Stimulated activated naive CD8-positive, alpha-beta T cell treated with anti-CD3 and anti-CD28 coated beads, Interleukin-15, Interleukin-2, amounts not matched to agents 100 U/mL and 50 U/mL, for 24 hours (primary cell): Measurements from ENCODE around the gene CXCL14.

Source experiments
- ATAC-seq: fragments of 150-1000 bp; cut with Tn5 transposase; one replicate; pipeline ENCODE4 v1.10.0; 2021
- DNase-seq: peaks from one replicate; pipeline ENCODE4 v3.0.0; 2021

CXCL14 gene

GRCh38 chr5:135596157-135596763 lies 17.5 kb upstream of the CXCL14 start:
- no peak for ATAC-seq

GRCh38 chr5:135594416-135594960 lies 15.7 kb upstream of the CXCL14 start:
- no peak for DNase-seq
- ATAC-seq: peak; percentile 7

More at GRCh38 chr5:135596157-135596763, 17.5 kb upstream of the CXCL14 start:
- no peak for DNase-seq

DNA sequence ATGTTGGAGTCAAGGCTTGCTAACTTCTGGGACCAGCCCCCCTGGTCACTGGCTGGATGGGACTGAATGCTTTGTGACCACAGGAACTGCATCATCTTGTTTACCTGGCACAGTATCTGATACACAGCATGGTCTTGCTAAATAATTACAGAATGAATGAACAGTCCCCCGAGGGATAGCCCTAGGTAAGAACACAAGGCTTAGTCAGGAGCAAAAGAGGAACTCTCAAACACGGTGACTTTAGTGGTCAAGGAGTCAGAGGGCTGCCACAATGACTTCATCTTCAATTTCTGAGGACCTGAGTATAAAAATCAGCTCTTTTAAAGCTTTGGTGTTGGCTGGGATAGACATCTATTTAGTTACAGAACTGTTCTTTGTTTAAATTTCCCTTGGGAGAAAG lies 15.1 kb upstream of the CXCL14 start:
- ATAC-seq (no peak), DNase-seq (no peak)

GRCh38 chr5:135593141-135593540 lies 14.3 kb upstream of the CXCL14 start:
- no peak for DNase-seq
- ATAC-seq: no peak

- DNase-seq (no peak), ATAC-seq (no peak)
Measured at GRCh38 chr5:135592312-135593045, 13.7 kb upstream of the CXCL14 start.

DNA sequence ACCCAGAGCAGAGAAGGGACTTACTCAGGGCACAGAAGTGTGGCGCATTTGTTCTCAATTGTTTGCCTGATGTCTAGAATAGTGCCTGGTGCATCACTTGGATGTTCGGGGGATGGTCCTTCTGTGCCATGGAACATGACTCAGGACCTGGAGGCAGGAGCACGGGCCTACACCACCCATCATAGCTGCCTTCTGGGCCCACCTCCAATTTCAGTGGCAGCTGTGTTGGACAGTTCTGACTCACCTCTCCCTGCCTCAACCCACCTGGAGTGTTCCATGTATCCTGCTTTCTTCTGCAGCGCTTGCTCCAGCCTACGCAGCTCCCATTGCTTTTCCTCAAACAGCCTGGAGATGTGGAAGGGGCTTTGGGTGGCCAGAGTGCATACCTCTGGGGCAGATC lies 12.5 kb upstream of the CXCL14 start:
- ATAC-seq (no peak), DNase-seq (no peak)

DNA sequence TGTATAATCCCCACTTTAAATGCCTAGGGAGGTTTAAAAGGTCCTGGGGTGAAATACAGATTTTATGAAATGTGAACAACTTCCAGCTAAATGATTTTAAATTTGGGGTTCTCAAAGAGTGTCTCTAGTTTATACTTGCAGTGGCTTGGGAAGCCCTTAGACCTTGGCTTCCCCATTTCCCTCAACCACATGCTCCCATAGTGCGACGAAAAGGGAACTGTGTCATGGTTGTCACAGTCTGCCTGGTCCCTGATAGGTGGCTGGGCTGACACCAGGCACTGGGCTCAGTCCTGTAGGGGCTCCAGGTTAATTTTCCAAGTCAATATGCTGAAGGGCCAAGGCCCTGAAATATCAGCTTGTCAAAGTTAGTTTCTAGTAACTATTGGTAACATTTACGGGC lies 10.4 kb upstream of the CXCL14 start:
- ATAC-seq: no peak
- no peak for DNase-seq

DNA sequence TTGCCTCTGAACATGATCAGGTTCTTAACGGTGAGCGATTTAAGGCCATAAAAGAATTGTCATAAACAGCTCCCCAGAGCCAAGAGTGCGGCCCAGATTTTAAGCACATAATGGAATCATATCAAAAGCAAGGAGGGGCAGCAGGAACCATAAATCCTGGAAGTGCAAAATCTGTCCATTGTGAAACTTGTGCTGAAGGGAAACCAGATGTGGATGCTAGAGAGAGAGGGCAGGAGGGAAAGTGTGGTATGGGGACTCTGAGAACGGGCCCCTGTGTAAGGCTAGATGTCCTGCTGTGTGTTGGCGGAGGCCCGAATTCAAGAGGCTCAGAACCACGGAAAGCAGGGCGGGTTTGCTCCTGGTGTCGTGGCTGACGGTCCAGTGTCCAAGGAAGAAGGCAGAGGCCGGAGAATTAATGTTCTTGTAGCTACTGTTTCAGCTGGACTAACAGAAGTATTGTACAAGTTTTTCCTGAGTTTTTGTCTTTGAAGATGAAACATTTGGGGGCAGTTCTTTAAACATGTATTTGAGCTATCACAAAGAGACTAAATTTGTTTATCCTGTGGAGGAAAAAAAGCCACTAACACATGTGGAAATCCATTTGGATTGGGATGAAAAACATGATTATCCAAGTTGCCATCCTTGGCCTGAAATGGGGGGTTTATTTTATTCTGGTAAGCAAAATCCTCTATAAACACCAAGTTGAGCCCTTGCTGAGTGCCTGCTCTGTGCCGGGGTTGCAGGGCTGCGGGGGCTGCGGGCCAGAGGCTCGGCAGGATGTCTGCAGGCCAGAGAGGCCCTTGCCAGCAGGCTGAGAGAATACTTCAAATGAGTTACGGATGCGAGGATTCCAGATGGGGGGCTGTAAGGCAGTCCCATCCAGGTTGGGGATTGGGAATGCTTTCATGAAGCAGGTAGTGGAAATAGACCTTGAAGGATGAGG lies 9.2 kb upstream of the CXCL14 start:
- DNase-seq: no peak
- ATAC-seq: no peak

- DNase-seq (no peak), ATAC-seq (no peak)
Measured at GRCh38 chr5:135584918-135585317, 6.1 kb upstream of the CXCL14 start.

GRCh38 chr5:135584276-135584675 lies 5.5 kb upstream of the CXCL14 start:
- ATAC-seq (no peak), DNase-seq (no peak)

DNA sequence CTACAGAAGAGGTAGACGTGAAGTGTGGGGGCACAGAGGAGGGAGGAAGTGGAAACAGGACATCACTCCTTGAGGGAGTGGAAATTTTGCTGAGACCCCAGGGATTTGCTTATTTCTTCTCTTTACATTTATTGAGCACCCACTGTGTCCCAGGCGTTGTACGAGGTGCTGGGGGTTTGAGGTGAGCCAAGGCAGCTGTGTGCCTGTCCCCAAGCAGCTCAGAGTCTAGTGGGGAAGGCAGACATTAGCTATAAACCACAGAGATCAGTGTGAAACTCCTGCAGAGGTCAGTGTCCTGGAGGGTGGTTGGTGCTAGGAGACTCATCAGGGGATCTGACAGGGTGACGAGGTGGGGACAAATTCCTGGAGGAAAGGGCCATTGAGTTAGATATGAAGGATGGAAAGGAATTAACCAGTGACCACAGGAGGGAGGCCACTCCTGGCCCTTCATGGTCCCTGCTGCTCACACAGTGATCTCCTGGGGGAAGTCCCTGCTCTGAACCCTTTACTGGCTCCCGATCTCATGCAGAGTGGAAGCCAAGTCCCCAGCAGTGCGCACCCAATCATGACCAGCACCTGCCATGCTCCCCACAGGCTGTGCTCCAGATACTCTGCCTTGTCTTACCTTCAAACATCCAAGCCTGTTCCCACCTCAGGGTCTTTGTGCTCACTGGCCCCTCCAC lies 3.4 kb upstream of the CXCL14 start:
- ATAC-seq (no peak), DNase-seq (no peak)

GRCh38 chr5:135578305-135578684 lies 496 bp downstream of the CXCL14 start:
- DNase-seq (no peak), ATAC-seq (no peak)

DNA sequence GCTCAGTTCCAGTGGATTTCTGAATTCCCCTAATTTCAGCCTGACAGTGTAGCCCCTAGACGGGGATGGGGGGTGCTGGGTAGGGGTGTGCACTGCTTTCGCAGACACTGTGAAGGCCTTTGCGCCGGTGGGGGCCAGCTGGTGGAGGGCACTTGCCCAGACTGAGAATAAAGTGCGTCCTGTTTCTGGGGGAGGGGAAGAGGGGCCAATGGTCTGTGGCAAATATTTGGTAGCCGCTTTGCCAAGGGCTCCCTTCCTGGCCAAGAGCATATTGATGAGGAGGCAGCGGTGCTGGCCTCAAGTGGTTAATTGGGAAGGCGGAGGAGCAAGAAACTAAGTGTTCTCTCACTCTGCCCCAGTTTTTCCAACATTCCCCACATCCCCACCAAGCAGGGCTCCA lies 1.4 kb downstream of the CXCL14 start:
- ATAC-seq: no peak
- no peak for DNase-seq

GRCh38 chr5:135576075-135576599 lies 2.7 kb downstream of the CXCL14 start:
- ATAC-seq (no peak), DNase-seq (no peak)

DNA sequence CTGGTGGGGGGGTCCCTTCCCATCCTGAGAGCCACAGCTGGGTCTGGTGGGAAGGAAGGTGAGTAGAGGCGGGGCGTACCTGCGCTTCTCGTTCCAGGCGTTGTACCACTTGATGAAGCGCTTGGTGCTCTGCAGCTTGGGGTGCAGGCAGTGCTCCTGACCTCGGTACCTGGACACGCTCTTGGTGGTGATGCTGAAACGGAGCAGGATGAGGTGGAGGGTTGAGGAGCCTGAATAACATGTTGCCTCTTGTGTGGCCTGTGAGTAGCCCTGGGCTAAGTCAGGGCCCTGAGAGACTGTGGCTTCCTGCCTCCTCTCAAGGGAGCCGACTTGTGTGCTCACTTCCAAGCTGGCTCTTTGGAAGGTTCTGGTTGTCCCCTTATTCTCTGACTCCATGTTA lies 4.3 kb downstream of the CXCL14 start:
- no peak for ATAC-seq
- DNase-seq: no peak

DNA sequence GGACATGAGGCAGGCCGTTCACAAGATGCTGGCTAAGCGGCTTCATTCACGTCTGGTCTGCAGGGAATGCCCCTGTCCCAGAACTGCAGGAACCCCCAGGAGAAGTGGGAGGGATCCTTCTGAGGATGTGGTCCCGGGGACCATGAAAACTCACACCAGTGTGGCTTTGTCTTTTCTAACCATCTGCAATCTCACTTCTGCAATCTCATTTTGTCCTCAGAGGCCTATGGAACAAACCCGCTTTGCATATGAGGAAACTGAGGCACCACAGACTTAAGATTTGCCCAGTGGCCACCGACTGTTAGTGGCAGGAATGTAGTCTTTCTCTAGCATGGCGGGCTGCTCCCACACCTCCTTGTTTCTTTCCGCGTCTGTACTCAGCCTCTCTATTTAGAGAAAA lies 6.9 kb downstream of the CXCL14 start:
- ATAC-seq: no peak
- no peak for DNase-seq

DNA sequence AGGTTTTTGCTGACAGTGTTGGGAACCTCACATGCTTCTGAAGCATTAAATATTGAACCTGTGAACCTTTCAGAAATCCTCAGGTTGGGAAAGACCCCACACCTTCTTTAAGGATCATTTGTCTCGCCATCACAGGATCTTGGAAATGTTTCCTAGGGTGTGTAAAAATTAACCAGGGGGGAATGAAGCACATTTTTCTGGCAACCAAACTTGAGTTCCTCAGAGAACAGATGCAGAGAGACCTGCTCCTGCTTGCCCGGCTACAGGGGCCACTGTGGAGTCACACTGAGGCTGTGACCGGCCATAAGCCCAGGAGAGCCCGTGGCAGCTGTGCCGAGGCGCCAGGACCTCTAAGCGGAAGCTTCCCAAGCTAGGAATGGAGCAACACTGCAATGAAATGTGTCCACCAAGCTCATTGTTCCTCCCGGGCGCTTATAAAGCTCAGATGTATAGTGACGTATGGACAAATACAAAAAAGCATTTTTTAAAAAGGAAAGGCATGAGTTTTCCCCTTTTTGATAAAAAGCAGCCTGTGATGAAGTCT lies 7.7 kb downstream of the CXCL14 start:
- ATAC-seq: no peak
- no peak for DNase-seq

GRCh38 chr5:135570453-135570764 lies 8.4 kb downstream of the CXCL14 start:
- DNase-seq (no peak), ATAC-seq (no peak)

DNA sequence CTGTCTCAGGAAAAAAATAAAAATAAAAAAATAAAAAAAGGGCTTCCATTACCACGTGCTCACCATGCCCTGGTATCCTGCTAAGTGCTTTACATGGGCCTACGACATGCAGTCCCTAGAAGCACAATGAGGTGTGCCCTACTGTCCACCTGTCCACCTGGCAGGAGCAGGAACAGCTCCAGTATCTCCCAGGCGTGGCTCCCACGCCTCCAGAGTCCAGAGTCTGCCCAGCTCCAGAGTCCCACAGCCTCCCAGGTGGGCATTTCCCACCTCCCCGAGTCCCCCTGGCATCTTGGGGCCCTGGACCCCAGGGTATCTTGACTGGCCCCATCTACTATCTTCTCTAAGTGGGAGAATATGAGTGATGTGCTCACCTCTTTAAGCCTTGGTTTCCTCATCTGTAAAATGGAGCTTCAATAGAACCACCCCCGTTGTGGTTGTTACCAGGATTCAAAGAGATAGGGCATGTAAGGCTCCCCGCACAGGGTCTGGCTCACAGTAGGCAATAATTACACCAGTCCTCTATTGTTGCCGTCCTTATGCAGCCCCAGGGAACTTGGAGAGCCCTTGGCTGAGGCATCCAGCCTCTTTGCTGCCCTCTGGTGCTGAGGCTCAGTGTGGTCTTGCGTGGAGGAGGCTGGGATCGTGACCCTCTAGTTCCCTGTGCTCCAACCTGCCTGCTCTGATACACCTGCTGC lies 8.9 kb downstream of the CXCL14 start:
- DNase-seq (no peak), ATAC-seq (no peak)

- DNase-seq (no peak), ATAC-seq (no peak)
Measured at GRCh38 chr5:135568923-135569360, 9.8 kb downstream of the CXCL14 start.

- ATAC-seq: no peak
- DNase-seq: no peak
Measured at GRCh38 chr5:135568246-135568645, 10.5 kb downstream of the CXCL14 start.
